HG03025 (cell line): ENCODE data around the gene GPC6.

Experiments
- ATAC-seq: cut with Tn5 transposase; IDR thresholded peaks from one replicate; pipeline ENCODE4 v1.9.1; 2021; ENCODE audit warnings: mild to moderate bottlenecking, moderate library complexity; ENCODE audit not compliant: unreplicated experiment, low FRiP score

The GPC6 gene

GRCh38 chr13:93228643-93228937 is 2.0 kb downstream of the GPC6 start:
- no peak for ATAC-seq

DNA sequence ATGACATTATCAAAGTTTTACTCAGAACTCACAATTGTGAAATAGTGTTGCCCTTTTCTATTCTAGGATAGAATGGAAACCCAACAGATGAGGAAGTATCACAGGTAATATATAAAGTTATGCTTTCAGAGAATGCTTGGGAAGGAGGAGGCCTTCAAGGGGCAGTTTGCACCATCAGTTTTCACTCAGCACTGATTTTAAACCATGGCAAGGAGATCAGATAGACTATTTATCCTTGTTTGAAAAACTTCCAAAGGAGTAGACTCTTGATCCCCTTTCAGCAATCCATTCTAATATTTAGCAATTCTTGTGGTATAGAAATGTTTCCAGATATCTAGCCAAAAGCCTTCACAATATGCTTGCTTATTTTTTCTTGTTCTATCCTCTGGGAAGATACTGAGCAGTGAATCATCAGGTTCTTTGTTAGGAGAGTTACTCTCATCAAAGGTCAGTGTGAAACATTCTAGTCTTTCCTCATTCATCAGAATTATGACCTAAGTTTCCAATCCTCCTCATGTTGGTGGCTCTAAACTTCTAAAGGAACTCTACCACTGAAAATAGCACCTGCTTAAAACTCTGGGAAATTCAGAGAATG is 3.8 kb downstream of the GPC6 start:
- no peak for ATAC-seq

DNA sequence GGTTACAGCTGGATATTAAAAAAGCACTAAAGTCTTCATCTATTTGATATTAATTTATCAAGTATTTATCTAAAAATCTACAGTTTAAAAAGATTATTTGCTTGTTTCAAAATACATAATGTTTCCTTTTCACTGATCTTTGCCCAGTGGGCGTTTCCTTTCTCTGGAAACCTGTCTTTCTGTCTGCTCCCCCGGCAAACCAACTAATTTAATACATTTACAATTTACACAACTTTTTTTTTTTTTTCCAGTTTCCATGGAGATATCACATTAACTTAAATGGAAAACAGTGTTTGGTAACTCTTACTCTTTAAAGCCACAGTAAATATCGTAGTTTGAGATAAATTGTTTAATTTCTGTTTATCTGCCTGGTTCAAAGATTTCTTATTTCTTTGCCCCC is 5.3 kb downstream of the GPC6 start:
- no peak for ATAC-seq

- ATAC-seq: no peak
These were observed 7.4 kb downstream of the GPC6 start for GRCh38 chr13:93233997-93234416.

GRCh38 chr13:93234459-93234858 is 7.9 kb downstream of the GPC6 start:
- ATAC-seq: no peak

- no peak for ATAC-seq
These were observed 8.8 kb downstream of the GPC6 start for GRCh38 chr13:93235258-93236015.

DNA sequence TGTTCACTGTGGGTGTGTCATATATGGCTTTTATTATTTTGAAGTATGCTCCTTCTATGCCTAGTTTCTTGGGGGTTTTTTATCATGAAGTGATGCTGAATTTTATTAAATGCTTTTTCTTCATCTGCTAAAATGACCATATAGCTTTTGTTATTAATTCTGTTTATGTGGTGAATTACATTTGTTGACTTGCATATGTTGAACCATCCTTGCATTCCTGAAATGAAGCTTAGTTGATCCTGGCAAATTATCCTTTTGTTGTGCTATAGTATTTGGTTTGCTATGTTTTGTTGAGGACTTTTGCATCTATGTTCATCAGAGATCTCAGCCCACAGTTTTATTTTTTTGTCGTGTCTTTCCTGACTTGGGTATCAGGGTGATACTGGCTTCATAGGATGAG is 12.1 kb downstream of the GPC6 start:
- ATAC-seq: no peak

GRCh38 chr13:93243375-93244063 is 16.9 kb downstream of the GPC6 start:
- no peak for ATAC-seq

GRCh38 chr13:93244141-93244917 is 17.7 kb downstream of the GPC6 start:
- ATAC-seq: no peak

GRCh38 chr13:93244918-93245280 is 18.3 kb downstream of the GPC6 start:
- ATAC-seq: no peak

DNA sequence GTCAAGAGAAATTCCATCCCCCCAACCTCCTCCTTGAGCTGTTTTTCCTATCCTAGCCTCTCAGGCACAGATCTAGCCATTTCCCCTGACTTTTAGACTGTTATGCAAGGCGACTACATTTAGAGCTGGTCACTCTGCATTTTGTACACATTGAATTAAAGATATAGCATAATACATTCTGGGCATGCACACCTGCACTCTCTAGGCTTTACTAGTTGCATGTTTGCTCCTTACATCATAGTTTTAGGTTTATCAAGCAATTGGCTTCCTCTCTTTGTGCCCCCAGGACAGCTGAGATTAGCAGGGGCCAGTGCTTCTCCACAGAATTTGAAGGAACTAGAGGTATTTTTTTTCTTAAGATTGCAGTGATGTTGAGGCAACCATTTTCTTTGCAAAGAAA is 19.5 kb downstream of the GPC6 start:
- ATAC-seq: no peak

DNA sequence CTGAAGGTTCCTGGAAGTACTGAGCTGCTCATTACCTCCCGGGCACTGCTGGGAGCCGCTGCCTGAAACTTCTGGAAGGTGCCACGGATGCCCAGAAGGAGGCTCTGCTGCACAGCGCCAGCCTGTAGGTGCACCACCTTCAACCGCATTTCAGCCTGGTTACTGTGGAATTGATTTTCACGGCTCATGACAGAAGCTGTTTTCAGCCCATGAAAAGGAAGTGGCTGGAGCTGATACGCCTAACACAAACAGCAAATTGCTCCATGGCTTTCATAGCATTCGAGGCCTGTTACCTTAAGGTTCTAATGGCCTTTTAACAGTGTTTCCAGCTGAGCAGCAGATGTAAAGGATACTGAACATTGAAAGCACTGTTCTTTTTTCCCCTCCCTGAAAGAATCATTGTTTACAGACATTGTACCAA is 22.0 kb downstream of the GPC6 start:
- ATAC-seq: no peak

- no peak for ATAC-seq
These were observed 23.0 kb downstream of the GPC6 start for GRCh38 chr13:93249364-93250306.

GRCh38 chr13:93254775-93255174 is 28.2 kb downstream of the GPC6 start:
- ATAC-seq: no peak

- no peak for ATAC-seq
These were observed 30.4 kb downstream of the GPC6 start for GRCh38 chr13:93256998-93257397.

- no peak for ATAC-seq
These were observed 33.0 kb downstream of the GPC6 start for GRCh38 chr13:93259527-93260080.

DNA sequence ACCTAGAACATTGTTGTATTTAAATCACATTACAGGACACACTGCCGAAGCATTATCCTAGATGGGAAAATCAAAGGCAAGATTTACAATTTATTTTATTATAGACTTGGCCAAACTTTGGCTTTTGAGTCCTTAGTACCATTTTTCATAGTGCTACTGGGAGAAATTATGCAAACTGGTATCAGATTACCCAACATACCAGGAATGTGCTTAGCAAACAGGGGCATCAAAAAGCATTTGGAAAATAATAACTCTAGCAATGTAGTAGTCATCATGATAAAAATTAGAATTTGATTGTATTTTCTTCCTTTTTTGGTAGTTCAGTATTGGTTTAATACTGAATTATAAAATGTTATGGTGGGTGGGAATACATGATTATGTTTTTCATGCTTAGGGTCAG is 34.0 kb downstream of the GPC6 start:
- ATAC-seq: no peak

- ATAC-seq: no peak
These were observed 36.2 kb downstream of the GPC6 start for GRCh38 chr13:93262729-93263345.

- ATAC-seq: no peak
These were observed 38.3 kb downstream of the GPC6 start for GRCh38 chr13:93264876-93265275.
